ENCODE measurements around the gene CEMIP. TPM values are rescaled to one million over a fixed set of nuclear protein-coding genes. Genes with fewer than 3 reads are reported as not detected.

Gene CEMIP
- polyA plus RNA-seq, 1 of the 3 experiments (the other 2 are of a cell fraction), result 27.8 TPM

- Histone ChIP-seq H3K4me2 (no peak overlapping the region), H4K20me1 (ENCODE audit: insufficient read depth) (peaks cover 19% of the 10 kb centered on the region; the same call in 1 of the 2 replicates), H3K36me3 (replicated peaks in 1 of 2; ENCODE audit: control insufficient read depth in 1 of 2, insufficient read depth in 2 of 2, low read length in 1 of 2) (peaks cover 22 to 31% of the 10 kb centered on the region in 2 experiments), H3F3A (replicated peaks; ENCODE audit: insufficient read depth) (peaks cover 4% of the 10 kb centered on the region), H3K9me3 (no peaks in the 10 kb centered on the region), H3K79me2 (ENCODE audit: insufficient read depth) (peaks cover 32% of the 10 kb centered on the region), H3K4me1 (ENCODE audit: control insufficient read depth in 1 of 2, insufficient read depth in 2 of 2, low read depth in 1 of 2, low read length in 1 of 2) (no peaks in the 10 kb centered on the region; a peak in 2 of 4 replicates), H2AFZ (ENCODE audit: low read depth) (no peak overlapping the region), H3K27me3 (ENCODE audit: insufficient read depth) (no peaks in the 10 kb centered on the region), H3K9ac (no peak overlapping the region), H3K27ac (ENCODE audit: low read depth in 2 of 2, low read length in 1 of 2) (no peak overlapping the region), H3K4me3 (ENCODE audit: low read depth in 2 of 2, low read length in 1 of 2) (no peak overlapping the region), H3K9me2 (no peaks in the 10 kb centered on the region)
- DNase-seq, result no peak
- POLR2A ChIA-PET, result interaction anchor here (1.1 kb wide), 1 partner anchor 12 kb away, joined by 3 read pairs; no protein-coding TSS in a partner anchor
- TF ChIP-seq POLR2AphosphoS5 (IDR thresholded peaks at IDR 0.05; ENCODE audit: low read depth, low read length), result no peak
- TF ChIP-seq RXRA (IDR thresholded peaks at IDR 0.05; ENCODE audit: borderline replicate concordance, low read depth), result no peak
- no peak for TF ChIP-seq TEAD4 (IDR thresholded peaks at IDR 0.05; ENCODE audit: borderline replicate concordance, insufficient read depth)
- no peak for TF ChIP-seq YY1 (IDR thresholded peaks at IDR 0.05; ENCODE audit: low read depth)
- TF ChIP-seq FOXM1 (IDR thresholded peaks at IDR 0.05; ENCODE audit: low read depth), result no peak
- TF ChIP-seq REST (IDR thresholded peaks at IDR 0.05; ENCODE audit: low read depth, low read length), result no peak
- TF ChIP-seq SMC3 (IDR thresholded peaks at IDR 0.05; ENCODE audit: low read depth, low read length), result no peak
- no peak for TF ChIP-seq TCF12 (IDR thresholded peaks at IDR 0.05)
- WGBS (ENCODE audit: low lambda C conversion rate), result 93% methylated on average over 4 of the region's 4 CpGs
- CTCF ChIA-PET, result interaction anchor here (0.7 to 2.7 kb wide), 9 partner anchors 8 to 521 kb away, joined by 3 to 31 read pairs (median 4); partner anchors contain the start of gene CEMIP
Observed at GRCh38 chr15:80976851-80977250, 197.7 kb downstream of the CEMIP start.

- H4K20me1 ChIP-seq (ENCODE audit: insufficient read depth), result peaks cover 19% of the 10 kb centered on the region
- ChIA-PET CTCF (interaction anchor here (0.6 to 2.7 kb wide), 9 partner anchors 8 to 521 kb away, joined by 3 to 31 read pairs (median 4); partner anchors contain the start of gene CEMIP), POLR2A (interaction anchor here (1.1 kb wide), 1 partner anchor 11 kb away, joined by 3 read pairs; no protein-coding TSS in a partner anchor)
- no peak overlapping the region for H3K4me2 ChIP-seq
- H3F3A ChIP-seq (replicated peaks; ENCODE audit: insufficient read depth), result peaks cover 4% of the 10 kb centered on the region
- peak; percentile 52 for TF ChIP-seq CTCF (IDR thresholded peaks at IDR 0.05)
- peak; percentile 25; the same call in 1 of the 2 replicates for TF ChIP-seq SMC3 (IDR thresholded peaks at IDR 0.05; ENCODE audit: low read depth, low read length)
- peak; percentile 54 for TF ChIP-seq RAD21 (IDR thresholded peaks at IDR 0.05; ENCODE audit: low read length)
- no peak for TF ChIP-seq PBX3 (IDR thresholded peaks at IDR 0.05)
- WGBS (ENCODE audit: low lambda C conversion rate), result 58% methylated on average over 6 of the region's 7 CpGs
- no peak overlapping the region for H2AFZ ChIP-seq (ENCODE audit: low read depth)
- no peak overlapping the region; a peak in 1 of 4 replicates for H3K4me3 ChIP-seq (ENCODE audit: low read depth in 2 of 2, low read length in 1 of 2)
- peak; percentile 48 for DNase-seq
- no peak overlapping the region for H3K9ac ChIP-seq
- H3K27me3 ChIP-seq (ENCODE audit: insufficient read depth), result no peaks in the 10 kb centered on the region
- H3K79me2 ChIP-seq (ENCODE audit: insufficient read depth), result peaks cover 40% of the 10 kb centered on the region
- no peaks in the 10 kb centered on the region; a peak in 2 of 4 replicates for H3K4me1 ChIP-seq (ENCODE audit: control insufficient read depth in 1 of 2, insufficient read depth in 2 of 2, low read depth in 1 of 2, low read length in 1 of 2)
- H3K9me2 ChIP-seq, result no peaks in the 10 kb centered on the region
- H3K9me3 ChIP-seq, result no peaks in the 10 kb centered on the region
- H3K36me3 ChIP-seq (replicated peaks in 1 of 2; ENCODE audit: control insufficient read depth in 1 of 2, insufficient read depth in 2 of 2, low read length in 1 of 2), result peaks cover 22 to 31% of the 10 kb centered on the region in 2 experiments
- H3K27ac ChIP-seq (ENCODE audit: low read depth in 2 of 2, low read length in 1 of 2), result no peak overlapping the region
Observed at GRCh38 chr15:80977627-80978036, 198.5 kb downstream of the CEMIP start.
